IPS-NIHi11 (cell line): ENCODE measurements around the gene LRIT2.

Source experiments
- DNase-seq: peaks from one replicate; pipeline ENCODE4 v3.0.0; 2012; ENCODE audit warnings: mixed read lengths, low spot score

Gene LRIT2

GRCh38 chr10:84241185-84241790 is 15.9 kb upstream of the LRIT2 start, which contains the start of gene LRIT1:
Gene LRIT1, minus strand, starts transcription at chr10:84241546. Its CDS starts 107 bp downstream, at chr10:84241439.
- no peak for DNase-seq

- no peak for DNase-seq
These were observed 13.6 kb upstream of the LRIT2 start for GRCh38 chr10:84238909-84239308.

- DNase-seq, result peak; percentile 96
These were observed 12.1 kb upstream of the LRIT2 start for GRCh38 chr10:84237199-84238051.

- DNase-seq, result no peak
These were observed 11.5 kb upstream of the LRIT2 start for GRCh38 chr10:84236807-84237198.

GRCh38 chr10:84235096-84235495 is 9.8 kb upstream of the LRIT2 start:
- DNase-seq, result no peak

- DNase-seq, result no peak
These were observed 9.1 kb upstream of the LRIT2 start for GRCh38 chr10:84234479-84234878.

- no peak for DNase-seq
These were observed 8.6 kb upstream of the LRIT2 start for GRCh38 chr10:84233940-84234339.

GRCh38 chr10:84232376-84232775 is 7.0 kb upstream of the LRIT2 start:
- DNase-seq, result no peak

- DNase-seq, result no peak
These were observed 5.0 kb upstream of the LRIT2 start for GRCh38 chr10:84230359-84230758.

- DNase-seq, result no peak
These were observed 2.5 kb upstream of the LRIT2 start for GRCh38 chr10:84227810-84228209.

- DNase-seq, result no peak
These were observed 1.3 kb upstream of the LRIT2 start for GRCh38 chr10:84226616-84227015.

GRCh38 chr10:84224411-84225028 is 824 bp downstream of the LRIT2 start:
- DNase-seq, result peak; percentile 76

GRCh38 chr10:84221916-84222315 is 3.4 kb downstream of the LRIT2 start:
- no peak for DNase-seq

GRCh38 chr10:84217746-84218145 is 7.6 kb downstream of the LRIT2 start:
- DNase-seq, result no peak

GRCh38 chr10:84216834-84217233 is 8.5 kb downstream of the LRIT2 start:
- no peak for DNase-seq

- peak; percentile 75 for DNase-seq
These were observed 10.6 kb downstream of the LRIT2 start for GRCh38 chr10:84214612-84215235.

GRCh38 chr10:84214046-84214572 is 11.2 kb downstream of the LRIT2 start:
- no peak for DNase-seq

GRCh38 chr10:84213076-84213475 is 12.3 kb downstream of the LRIT2 start:
- DNase-seq, result no peak

GRCh38 chr10:84212014-84212413 is 13.3 kb downstream of the LRIT2 start:
- DNase-seq, result no peak

- DNase-seq, result no peak
These were observed 13.8 kb downstream of the LRIT2 start for GRCh38 chr10:84211566-84211965.

- DNase-seq, result no peak
These were observed 17.3 kb downstream of the LRIT2 start for GRCh38 chr10:84208023-84208422.

- no peak for DNase-seq
These were observed 19.4 kb downstream of the LRIT2 start for GRCh38 chr10:84205853-84206525.
